ENCODE measurements around the gene C2CD2. TPM values are rescaled to one million over a fixed set of nuclear protein-coding genes. Genes with fewer than 3 reads are reported as not detected.

C2CD2 gene
- total and polyA plus RNA-seq, 10 of the 15 experiments (the other 5 are each of a cell fraction or from before 2014, with no cell fraction given): 2.2 to 30.9 (median 9.9) TPM

DNA sequence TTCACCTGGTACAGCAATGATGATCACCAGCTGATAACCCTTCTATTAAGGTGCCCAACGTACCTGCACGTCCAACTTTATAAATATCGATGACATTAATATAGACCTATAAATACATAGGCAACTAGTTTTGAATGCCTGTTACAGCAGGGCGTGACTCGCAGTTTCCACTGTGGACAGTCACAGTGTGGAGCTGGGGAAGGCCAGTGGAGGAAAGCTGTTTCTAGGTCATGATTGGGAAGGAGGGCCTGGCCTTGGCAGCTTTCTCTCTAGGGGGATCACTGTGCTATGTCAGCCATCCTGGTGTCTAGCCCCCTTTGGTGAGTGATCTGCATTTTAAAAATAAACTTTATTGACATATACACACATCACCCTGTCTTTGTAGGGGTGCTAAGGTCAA is 70.2 kb downstream of the C2CD2 start:
- no peak for DNase-seq (ENCODE audit: low read depth, low spot score)
- no peak for ATAC-seq
- in situ Hi-C loops (cut with MboI) (no loop called here), intact Hi-C loops (cut with micrococcal nuclease; ENCODE audit: unreplicated experiment) (no loop called here)
- Histone ChIP-seq H2AFZ (ENCODE audit: control insufficient read depth, low read depth, low read length) (no peak overlapping the region), H3K27ac (ENCODE audit: control insufficient read depth, insufficient read depth) (no peak overlapping the region), H3K4me2 (ENCODE audit: control insufficient read depth, insufficient read depth) (no peak overlapping the region), H3K79me2 (ENCODE audit: control insufficient read depth, insufficient read depth, low read length) (peaks cover under 1% of the 10 kb centered on the region), H3K4me1 (ENCODE audit: control insufficient read depth, insufficient read depth, low read length) (peaks cover 7% of the 10 kb centered on the region; the same call in 1 of the 2 replicates), H3K36me3 (ENCODE audit: control insufficient read depth in 2 of 2, insufficient read depth in 2 of 2, low read length in 1 of 2) (no peaks in the 10 kb centered on the region), H3K4me3 (no peak overlapping the region), H3K27me3 (replicated peaks in 1 of 2; ENCODE audit: control insufficient read depth in 2 of 2, insufficient read depth in 2 of 2, low read length in 1 of 2) (no peaks in the 10 kb centered on the region), H3K9ac (ENCODE audit: control insufficient read depth, insufficient read depth, low read length) (no peak overlapping the region), H3K9me3 (replicated peaks; ENCODE audit: control insufficient read depth, insufficient read depth, low read length) (no peaks in the 10 kb centered on the region), H4K20me1 (ENCODE audit: control insufficient read depth, insufficient read depth) (no peaks in the 10 kb centered on the region)
- FAIRE-seq: no peak
- BruUV-seq (replicated peaks): no TSS peak
- no peak for TF ChIP-seq SIX5 (IDR thresholded peaks at IDR 0.05; ENCODE audit: low read depth, low read length, severe bottlenecking)
- no peak for TF ChIP-seq ZSCAN29 (IDR thresholded peaks at IDR 0.05)
- no peak for TF ChIP-seq SRF (IDR thresholded peaks at IDR 0.05; ENCODE audit: low read depth in 2 of 2, low read length in 2 of 2)
- TF ChIP-seq, protein P1, sequence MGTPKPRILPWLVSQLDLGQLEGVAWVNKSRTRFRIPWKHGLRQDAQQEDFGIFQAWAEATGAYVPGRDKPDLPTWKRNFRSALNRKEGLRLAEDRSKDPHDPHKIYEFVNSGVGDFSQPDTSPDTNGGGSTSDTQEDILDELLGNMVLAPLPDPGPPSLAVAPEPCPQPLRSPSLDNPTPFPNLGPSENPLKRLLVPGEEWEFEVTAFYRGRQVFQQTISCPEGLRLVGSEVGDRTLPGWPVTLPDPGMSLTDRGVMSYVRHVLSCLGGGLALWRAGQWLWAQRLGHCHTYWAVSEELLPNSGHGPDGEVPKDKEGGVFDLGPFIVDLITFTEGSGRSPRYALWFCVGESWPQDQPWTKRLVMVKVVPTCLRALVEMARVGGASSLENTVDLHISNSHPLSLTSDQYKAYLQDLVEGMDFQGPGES (IDR thresholded peaks at IDR 0.05): no peak
- no peak for TF ChIP-seq FOXM1 (IDR thresholded peaks at IDR 0.05; ENCODE audit: low read depth, low read length)
- TF ChIP-seq RBBP5 (conservative IDR thresholded peaks at IDR 0.05): no peak
- TF ChIP-seq RAD51 (IDR thresholded peaks at IDR 0.05): no peak
- TF ChIP-seq TCF3 (IDR thresholded peaks at IDR 0.05; ENCODE audit: borderline replicate concordance, insufficient read depth, low read depth, low read length): no peak
- no peak for TF ChIP-seq WRNIP1 (IDR thresholded peaks at IDR 0.05; ENCODE audit: borderline replicate concordance, low read depth, low read length)
- no peak for TF ChIP-seq ZZZ3 (IDR thresholded peaks at IDR 0.05; ENCODE audit: control insufficient read depth, insufficient read length, low read depth)
- no peak for TF ChIP-seq RAD21 (IDR thresholded peaks at IDR 0.05; ENCODE audit: insufficient read depth, low read depth, low read length)
- TF ChIP-seq SUZ12 (IDR thresholded peaks at IDR 0.05; ENCODE audit: unreplicated experiment): no peak
- TF ChIP-seq ASH2L (IDR thresholded peaks at IDR 0.05; ENCODE audit: borderline replicate concordance, low read depth): no peak
- no peak for TF ChIP-seq GATAD2B (conservative IDR thresholded peaks at IDR 0.05; ENCODE audit: low read depth)
- no peak for TF ChIP-seq JUNB (IDR thresholded peaks at IDR 0.05)
- no peak for TF ChIP-seq CREB1 (IDR thresholded peaks at IDR 0.05; ENCODE audit: low read depth)
- TF ChIP-seq NR2F1 (conservative IDR thresholded peaks at IDR 0.05): no peak
- TF ChIP-seq CBX5 (IDR thresholded peaks at IDR 0.05; ENCODE audit: low read depth): no peak
- TF ChIP-seq ZNF217 (IDR thresholded peaks at IDR 0.05): no peak
- SMC1A ChIA-PET (ENCODE audit: uncharacterized antibody, unreplicated experiment): interaction anchor here (1.1 to 1.2 kb wide), 2 partner anchors 28 to 69 kb away, joined by 4 read pairs; no protein-coding TSS in a partner anchor
- RAD21 ChIA-PET (ENCODE audit: unreplicated experiment): interaction anchor here (0.9 to 1.0 kb wide), 2 partner anchors 42 to 67 kb away, joined by 3 read pairs; no protein-coding TSS in a partner anchor
- CTCF ChIA-PET: interaction anchor here (0.6 to 2.6 kb wide), 3 partner anchors 207 to 234 kb away, joined by 3 to 6 read pairs (median 4); no protein-coding TSS in a partner anchor
- POLR2A ChIA-PET: no interaction called here
- 70% methylated on average over 5 of the region's 5 CpGs for WGBS (ENCODE audit: insufficient coverage, insufficient replicate concordance, low lambda C conversion rate, missing lambda C conversion rate)

Data from GM12878 (cell line).